ENCODE results near the gene KRTAP10-3. TPM values are rescaled to one million over a fixed set of nuclear protein-coding genes. Genes with fewer than 3 reads are reported as not detected.

KRTAP10-3 gene
- total and polyA plus RNA-seq, 7 donors: not detected

- Histone ChIP-seq H3K27me3 (ENCODE audit: insufficient read depth in 3 of 3, low read length in 2 of 3) (peaks cover 0 to 20% (median 10%) of the 10 kb centered on the region in 3 donors), H3K9me3 (no peaks in the 10 kb centered on the region), H3K4me1 (no peaks in the 10 kb centered on the region), H3K4me3 (no peak overlapping the region), H3K27ac (no peak overlapping the region), H3K36me3 (ENCODE audit: insufficient read depth in 1 of 2, low read depth in 1 of 2) (no peaks in the 10 kb centered on the region)
- no peak for ATAC-seq
- intact Hi-C loops (cut with DNase I): no loop called here
- TF ChIP-seq, protein P1, sequence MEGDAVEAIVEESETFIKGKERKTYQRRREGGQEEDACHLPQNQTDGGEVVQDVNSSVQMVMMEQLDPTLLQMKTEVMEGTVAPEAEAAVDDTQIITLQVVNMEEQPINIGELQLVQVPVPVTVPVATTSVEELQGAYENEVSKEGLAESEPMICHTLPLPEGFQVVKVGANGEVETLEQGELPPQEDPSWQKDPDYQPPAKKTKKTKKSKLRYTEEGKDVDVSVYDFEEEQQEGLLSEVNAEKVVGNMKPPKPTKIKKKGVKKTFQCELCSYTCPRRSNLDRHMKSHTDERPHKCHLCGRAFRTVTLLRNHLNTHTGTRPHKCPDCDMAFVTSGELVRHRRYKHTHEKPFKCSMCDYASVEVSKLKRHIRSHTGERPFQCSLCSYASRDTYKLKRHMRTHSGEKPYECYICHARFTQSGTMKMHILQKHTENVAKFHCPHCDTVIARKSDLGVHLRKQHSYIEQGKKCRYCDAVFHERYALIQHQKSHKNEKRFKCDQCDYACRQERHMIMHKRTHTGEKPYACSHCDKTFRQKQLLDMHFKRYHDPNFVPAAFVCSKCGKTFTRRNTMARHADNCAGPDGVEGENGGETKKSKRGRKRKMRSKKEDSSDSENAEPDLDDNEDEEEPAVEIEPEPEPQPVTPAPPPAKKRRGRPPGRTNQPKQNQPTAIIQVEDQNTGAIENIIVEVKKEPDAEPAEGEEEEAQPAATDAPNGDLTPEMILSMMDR (IDR thresholded peaks at IDR 0.05): no peak
- WGBS, 3 donors: 64 to 90% (median 87%) methylated on average over 1 of the region's 1 CpG
- no peak for DNase-seq
Measured at GRCh38 chr21:44523567-44524413, 34.8 kb downstream of the KRTAP10-3 start.

GRCh38 chr21:44522753-44523204 is 35.8 kb downstream of the KRTAP10-3 start:
- TF ChIP-seq, protein P1 (IDR thresholded peaks at IDR 0.05): no peak
- Histone ChIP-seq H3K4me3 (no peak overlapping the region), H3K27me3 (ENCODE audit: insufficient read depth in 3 of 3, low read length in 2 of 3) (peaks cover 0 to 17% (median 12%) of the 10 kb centered on the region in 3 donors), H3K27ac (no peak overlapping the region), H3K36me3 (ENCODE audit: insufficient read depth in 1 of 2, low read depth in 1 of 2) (no peaks in the 10 kb centered on the region), H3K9me3 (no peaks in the 10 kb centered on the region), H3K4me1 (no peaks in the 10 kb centered on the region)
- intact Hi-C loops (cut with DNase I): no loop called here
- 0 to 17% (median 13%) methylated on average over 1 of the region's 1 CpG for WGBS, 3 donors
- no peak for ATAC-seq
- no peak for DNase-seq

DNA sequence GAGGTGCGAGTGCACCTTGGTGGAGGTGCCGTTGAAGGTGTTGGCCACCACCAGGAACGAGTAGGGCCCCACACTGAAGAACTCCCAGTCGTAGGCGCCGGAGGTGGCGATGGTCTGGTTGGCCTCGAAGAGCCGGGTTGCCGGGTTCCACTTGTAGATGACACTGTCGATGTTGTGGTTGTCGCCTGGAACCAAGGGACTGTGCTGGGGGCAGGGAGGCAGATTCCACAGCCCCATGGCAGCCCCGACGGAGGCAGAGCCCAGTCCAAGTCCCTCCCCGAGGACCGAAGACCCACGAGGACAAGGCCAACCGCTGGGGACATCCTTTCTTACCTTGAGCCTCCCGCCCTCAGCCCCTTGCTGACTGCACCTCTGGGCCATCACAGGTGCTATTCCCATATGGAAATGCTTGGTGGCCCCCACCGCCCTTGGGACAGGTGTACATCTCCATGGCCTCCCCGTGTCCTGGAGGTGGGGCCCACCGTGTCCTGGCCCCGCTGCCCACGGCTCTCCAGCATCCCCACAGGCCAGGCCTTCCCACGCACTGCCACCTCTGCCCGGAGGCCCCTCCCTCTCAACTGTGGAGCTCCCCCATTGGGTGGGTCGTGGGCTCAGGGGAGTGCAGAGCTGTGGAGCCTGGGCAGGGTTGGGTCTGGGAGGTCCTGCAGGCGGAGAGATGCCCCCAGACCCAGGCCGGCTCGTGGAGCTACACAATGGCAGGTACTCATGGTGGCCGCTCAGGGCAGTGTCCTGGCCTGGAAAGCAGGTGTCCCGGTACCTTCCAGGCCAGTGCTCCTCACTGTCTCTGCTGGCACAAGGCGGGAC is 36.5 kb downstream of the KRTAP10-3 start:
- Histone ChIP-seq H3K4me3 (no peak overlapping the region), H3K27me3 (ENCODE audit: insufficient read depth in 3 of 3, low read length in 2 of 3) (peaks cover 0 to 17% (median 12%) of the 10 kb centered on the region in 3 donors), H3K27ac (no peak overlapping the region), H3K4me1 (no peaks in the 10 kb centered on the region), H3K36me3 (ENCODE audit: insufficient read depth in 1 of 2, low read depth in 1 of 2) (no peaks in the 10 kb centered on the region), H3K9me3 (no peaks in the 10 kb centered on the region)
- peak in 1 of 2 donors; percentile 53 for DNase-seq
- TF ChIP-seq, protein P1 (IDR thresholded peaks at IDR 0.05): no peak
- WGBS, 3 donors: 78 to 85% (median 79%) methylated on average over 31 to 33 of the region's 33 CpGs
- ATAC-seq: no peak
- intact Hi-C loops (cut with DNase I): no loop called here

DNA sequence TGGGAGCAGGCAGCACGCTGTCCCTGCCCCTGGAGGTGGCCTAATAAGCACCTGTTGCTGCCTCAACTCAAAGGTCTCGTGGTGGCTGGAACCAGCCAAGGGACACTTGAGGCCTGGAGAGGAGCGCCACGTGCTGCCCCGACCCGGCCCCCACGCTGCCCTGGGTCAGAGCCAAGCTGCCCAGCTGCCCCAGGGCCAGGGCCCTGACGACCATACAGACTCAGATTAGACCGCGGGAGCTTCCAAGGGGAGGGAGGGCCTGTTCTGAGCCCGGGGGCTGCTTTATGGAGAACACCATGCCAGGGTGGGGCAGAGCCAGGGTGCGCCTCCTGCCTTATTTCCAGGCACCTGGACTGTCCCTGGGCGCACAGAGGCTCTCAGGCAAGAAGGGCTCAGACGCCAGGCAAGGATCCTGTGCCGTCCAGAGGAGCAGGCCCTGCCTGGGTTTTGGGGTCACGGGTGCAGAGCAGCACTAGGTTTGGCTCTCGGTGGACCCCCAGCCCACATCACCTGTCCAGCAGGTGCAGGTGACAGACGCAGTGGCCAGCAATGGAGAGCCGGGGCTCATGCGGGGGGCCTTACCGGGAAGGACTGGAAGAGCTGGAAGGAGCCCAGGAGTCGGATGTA is 37.2 kb downstream of the KRTAP10-3 start:
- Histone ChIP-seq H3K27me3 (ENCODE audit: insufficient read depth in 3 of 3, low read length in 2 of 3) (peaks cover 0 to 23% (median 12%) of the 10 kb centered on the region in 3 donors), H3K4me1 (no peaks in the 10 kb centered on the region), H3K27ac (no peak overlapping the region), H3K9me3 (no peaks in the 10 kb centered on the region), H3K36me3 (ENCODE audit: insufficient read depth in 1 of 2, low read depth in 1 of 2) (no peaks in the 10 kb centered on the region), H3K4me3 (no peak overlapping the region)
- peak in 1 of 2 donors; percentile 36 for DNase-seq
- intact Hi-C loops (cut with DNase I): no loop called here
- no peak for ATAC-seq
- TF ChIP-seq, protein P1 (IDR thresholded peaks at IDR 0.05): no peak
- 57 to 71% (median 58%) methylated on average over 20 to 22 of the region's 22 CpGs for WGBS, 3 donors

Data from psoas muscle (tissue), 8 donors.